GM12891 (cell line): ENCODE measurements around the gene RETREG1.

Experiments
- POLR2A ChIP-seq: IDR thresholded peaks from 2 replicates; pipeline ENCODE4 v1.6.1; 2011; ENCODE audit warnings: low read depth, low read length, control low read depth
- POLR2AphosphoS5 ChIP-seq: IDR thresholded peaks from 2 replicates; pipeline ENCODE4 v1.6.1; 2011; ENCODE audit warnings: low read depth, low read length, control low read depth
- SPI1 ChIP-seq: IDR thresholded peaks from 2 replicates; pipeline ENCODE4 v1.6.1; 2011; ENCODE audit warnings: low read depth, low read length, control low read depth

DNA sequence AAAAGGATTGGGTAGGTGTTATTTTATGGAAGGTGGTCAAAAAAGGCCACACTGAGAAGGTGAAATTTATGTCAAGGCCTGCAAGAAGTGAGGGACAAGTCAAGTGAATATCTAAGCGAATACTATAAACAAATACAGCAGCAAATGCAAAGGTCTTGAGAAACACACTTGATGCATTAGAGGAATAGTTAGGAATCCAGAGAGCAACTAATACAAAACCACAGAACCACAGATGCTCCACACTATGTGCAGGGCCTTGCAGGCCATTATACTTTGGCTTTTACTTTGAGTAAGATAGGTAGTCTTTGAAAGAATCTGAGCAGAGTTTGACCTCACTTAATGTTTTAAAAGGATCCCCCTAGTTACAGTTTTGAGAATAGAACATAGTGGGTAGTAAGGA is 155.8 kb downstream of the RETREG1 start:
- no peak for TF ChIP-seq POLR2A
- TF ChIP-seq POLR2AphosphoS5 = no peak
- no peak for TF ChIP-seq SPI1
